K562 (cell line): ENCODE data around the gene CLEC4F. TPM values are rescaled to one million over a fixed set of nuclear protein-coding genes. Genes with fewer than 3 reads are reported as not detected.

ENCODE experiments used
- ATAC-seq: fragments of 200-7000 bp; cut with Tn5 transposase; 3 replicates; pipeline ENCODE4 v1.9.1; 2020; ENCODE audit warnings: moderate library complexity
- BruUV-seq: library from RNA; stranded (reverse); fragments of 400-500 nt; replicated peaks from 2 replicates; lab custom pipeline; 2021; lab: Mats Ljungman, UMichigan
- CTCF ChIA-PET: fragments of 300-600 bp; formaldehyde crosslinking; extraction: SDS; loops from one replicate; lab custom pipeline; 2021; ENCODE audit warnings: low intra/inter-chr PET ratio; lab: Yijun Ruan, JAX
- POLR2A ChIA-PET: fragments of 300-600, 350-650 bp; sonication (Branson Sonifier 250); formaldehyde crosslinking; extraction: SDS; loops from one replicate; lab custom pipeline; 2021; ENCODE audit warnings: antibody characterized with exemption, inconsistent platforms; lab: Yijun Ruan, JAX
- DNase-seq, 4 experiments: peaks; one replicate each; pipeline versions ENCODE4 v3.0.0 to v3.0.0-alpha.2; 2011 to 2018; ENCODE audit warnings: low spot score in 3 of 4, mixed read lengths in 3 of 4; ENCODE audit errors: extremely low read depth in 1 of 4
- FAIRE-seq: peaks from 2 replicates; lab custom pipeline; 2011; peaks lifted over from hg19 to GRCh38; lab: Jason Lieb, UNC
- H2AFZ ChIP-seq: 2 replicates; pipeline ENCODE4 v1.6.0; 2011; ENCODE audit warnings: low read depth, low read length, control low read depth, inconsistent platforms
- H3K27ac ChIP-seq: fragments of 200-600 bp; 3 replicates; pipeline ENCODE4 v1.8.0; 2011; ENCODE audit warnings: low read depth, mild to moderate bottlenecking, control low read depth, inconsistent platforms, low read length, moderate library complexity, mixed read lengths; ENCODE audit errors: extremely low read depth
- H3K27me3 ChIP-seq, 2 experiments: fragments of 300-600 bp in 1 of 2; 2 replicates in 1 of 2; 3 replicates in 1 of 2; pipeline versions ENCODE4 v1.6.0 to v1.8.0; 2011; ENCODE audit warnings: inconsistent platforms in 2 of 2, low read length in 2 of 2, mild to moderate bottlenecking in 1 of 2, mixed read lengths in 1 of 2, moderate library complexity in 1 of 2; ENCODE audit not compliant: control insufficient read depth in 2 of 2, insufficient read depth in 2 of 2
- H3K36me3 ChIP-seq: fragments of 300-600 bp; 3 replicates; pipeline ENCODE4 v1.8.0; 2011; ENCODE audit warnings: mild to moderate bottlenecking, low read length, inconsistent platforms; ENCODE audit not compliant: control insufficient read depth, insufficient read depth
- H3K4me1 ChIP-seq, 2 experiments: fragments of 200-600 bp in 1 of 2; replicated peaks in 1 of 2; 2 replicates in 1 of 2; 3 replicates in 1 of 2; pipeline versions ENCODE4 v1.5.1 to v1.8.0; 2011; ENCODE audit warnings: inconsistent platforms in 2 of 2, low read length in 2 of 2, mild to moderate bottlenecking in 1 of 2, mixed read lengths in 1 of 2, moderate library complexity in 1 of 2; ENCODE audit not compliant: control insufficient read depth in 2 of 2, insufficient read depth in 2 of 2
- H3K4me2 ChIP-seq: 2 replicates; pipeline ENCODE4 v1.6.1; 2011; ENCODE audit warnings: low read length, control low read depth, inconsistent platforms, mixed read lengths; ENCODE audit not compliant: insufficient read depth
- H3K4me3 ChIP-seq: fragments of 200-600 bp; sonication (generic), shearing (Covaris generic); 2 replicates; pipeline ENCODE4 v1.5.1; 2016; ENCODE audit warnings: control low read depth, inconsistent platforms
- H3K79me2 ChIP-seq: fragments of 200-600 bp; 3 replicates; pipeline ENCODE4 v1.8.0; 2011; ENCODE audit warnings: low read length, inconsistent platforms; ENCODE audit not compliant: control insufficient read depth, insufficient read depth
- H3K9ac ChIP-seq, 2 experiments: 2 replicates each; pipeline versions ENCODE4 v1.6.0 to v1.6.1; 2011; ENCODE audit warnings: low read depth in 2 of 2, low read length in 2 of 2, control low read depth in 1 of 2, inconsistent platforms in 1 of 2, mild to moderate bottlenecking in 1 of 2, mixed read lengths in 1 of 2; ENCODE audit not compliant: insufficient read depth in 1 of 2
- H3K9me1 ChIP-seq: one replicate; pipeline ENCODE4 v1.6.0; 2011; ENCODE audit warnings: inconsistent platforms, mild to moderate bottlenecking, low read length, moderate library complexity; ENCODE audit not compliant: control insufficient read depth, insufficient read depth
- H3K9me3 ChIP-seq: replicated peaks from 2 replicates; pipeline ENCODE4 v1.5.1; 2011; ENCODE audit warnings: low read depth, low read length, inconsistent platforms; ENCODE audit not compliant: control insufficient read depth, insufficient read depth
- H4K20me1 ChIP-seq: replicated peaks from 2 replicates; pipeline ENCODE4 v1.6.1; 2011; ENCODE audit warnings: low read length, inconsistent platforms, mixed read lengths; ENCODE audit not compliant: control insufficient read depth, insufficient read depth
- ARID1B ChIP-seq: fragments of 450-650 bp; IDR thresholded peaks from 2 replicates; pipeline ENCODE4 v1.6.1; 2016; ENCODE audit warnings: antibody characterized with exemption, mild to moderate bottlenecking, inconsistent platforms
- CBFA2T2 ChIP-seq: fragments of 450-650 bp; conservative IDR thresholded peaks from 2 replicates; pipeline ENCODE4 v1.6.1; 2017; ENCODE audit warnings: mild to moderate bottlenecking
- CBFA2T3 ChIP-seq: fragments of 450-650 bp; IDR thresholded peaks from 2 replicates; pipeline ENCODE4 v1.6.1; 2017
- CTBP1 ChIP-seq: fragments of 450-650 bp; IDR thresholded peaks from 2 replicates; pipeline ENCODE4 v1.6.1; 2016; ENCODE audit warnings: borderline replicate concordance
- E2F3 ChIP-seq: fragments of 250-450 bp; sonication (Bioruptor Pico); IDR thresholded peaks from 2 replicates; pipeline ENCODE4 v1.4.0; 2020; ENCODE audit warnings: mild to moderate bottlenecking
- EP400 ChIP-seq: fragments of 450-650 bp; IDR thresholded peaks from 2 replicates; pipeline ENCODE4 v1.6.1; 2017; ENCODE audit warnings: antibody characterized with exemption, mild to moderate bottlenecking, moderate library complexity
- ETV5 ChIP-seq: sonication (generic); formaldehyde crosslinking; IDR thresholded peaks from 2 replicates; pipeline ENCODE4 v1.4.0; 2020; ENCODE audit warnings: low read depth, mild to moderate bottlenecking, missing genetic modification reagents
- NR4A1 ChIP-seq, 2 experiments: fragments of 250-450 bp in 1 of 2; fragments of 450-650 bp in 1 of 2; sonication (Bioruptor Pico) in 1 of 2; IDR thresholded peaks; 2 replicates each; pipeline versions ENCODE4 v1.4.0 to v1.6.1; 2016 to 2020; ENCODE audit warnings: mild to moderate bottlenecking in 2 of 2, missing compliant biosample characterization in 1 of 2, missing genetic modification characterization in 1 of 2, moderate library complexity in 1 of 2
- RCOR1 ChIP-seq, 2 experiments: IDR thresholded peaks; 2 replicates each; pipeline ENCODE4 v1.6.1; 2012; ENCODE audit warnings: low read depth in 2 of 2, low read length in 2 of 2, borderline replicate concordance in 1 of 2, improper control_type of control experiment in 1 of 2
- SAFB2 ChIP-seq: fragments of 200-400 bp; formaldehyde crosslinking; IDR thresholded peaks from 2 replicates; pipeline ENCODE4 v1.6.1; 2018; ENCODE audit warnings: borderline replicate concordance, low read length, low read depth, moderate library complexity; ENCODE audit not compliant: severe bottlenecking
- SMARCB1 ChIP-seq: IDR thresholded peaks from 2 replicates; pipeline ENCODE4 v1.6.1; 2011; ENCODE audit warnings: improper control_type of control experiment, low read depth; ENCODE audit not compliant: insufficient read length
- SPI1 ChIP-seq: IDR thresholded peaks from 2 replicates; pipeline ENCODE4 v1.6.1; 2011; ENCODE audit warnings: low read depth, low read length, control low read depth, borderline replicate concordance
- TCF3 ChIP-seq: sonication (generic); formaldehyde crosslinking; IDR thresholded peaks from 2 replicates; pipeline ENCODE4 v1.4.0; 2020; ENCODE audit warnings: mild to moderate bottlenecking, missing genetic modification reagents
- TEAD4 ChIP-seq, 2 experiments: sonication (generic) in 1 of 2; formaldehyde crosslinking in 1 of 2; IDR thresholded peaks; 2 replicates each; pipeline versions ENCODE4 v1.6.1 to v1.8.0; 2012 to 2022; ENCODE audit warnings: borderline replicate concordance in 1 of 2, inconsistent platforms in 1 of 2, low read length in 1 of 2, mild to moderate bottlenecking in 1 of 2, missing genetic modification reagents in 1 of 2
- ZNF263 ChIP-seq: sonication (generic); formaldehyde crosslinking; IDR thresholded peaks from 2 replicates; pipeline ENCODE4 v1.8.0; 2022; ENCODE audit warnings: mild to moderate bottlenecking, missing genetic modification reagents, borderline replicate concordance
- ZNF830 ChIP-seq: fragments of 250-450 bp; sonication (Bioruptor Pico); IDR thresholded peaks from 2 replicates; pipeline ENCODE4 v1.5.0; 2021; ENCODE audit warnings: mild to moderate bottlenecking
- WGBS: fragments of 100-300 bp; shearing (Covaris generic); methylation state at CpG from one replicate; pipeline ENCODE4 v1.1.6; 2016; ENCODE audit warnings: low coverage, mixed read lengths; ENCODE audit not compliant: insufficient coverage; ENCODE audit errors: missing lambda C conversion rate; 5-methylcytosine and 5-hydroxymethylcytosine counted together
- in situ Hi-C: fragments of 300-500 bp; cut with MboI; formaldehyde crosslinking; loops from 4 replicates; pipeline ENCODE4 v1.15.0; 2018; ENCODE audit warnings: inconsistent platforms, mixed read lengths
- intact Hi-C: fragments of 100-400 bp; cut with micrococcal nuclease; formaldehyde crosslinking; loops from 2 replicates; pipeline ENCODE4 v1.14.2; 2022
- polyA plus RNA-seq, 8 experiments: library from polyadenylated mRNA; depleted of rRNA in 4 of 8; stranded (reverse) in 5 of 8; unstranded in 3 of 8; fragments of >200 nt; fragmentation: Nextera tagmentation in 2 of 8; fragmentation: Illumina TruSeq in 1 of 8; extraction: Ambion mirVana in 2 of 8; extraction: Trizol in 1 of 8; gene quantifications; 2 replicates each; pipeline versions ENCODE4 v1.2.1 to v1.2.3, GENCODE V29; 2011 to 2014; ENCODE audit warnings: inconsistent platforms in 1 of 8, missing spikeins in 1 of 8
- total RNA-seq, 7 experiments: library from RNA; depleted of rRNA in 6 of 7; stranded (reverse); fragments of >200 nt in 6 of 7; fragmentation: Illumina TruSeq in 2 of 7; extraction: Trizol in 2 of 7; gene quantifications; 2 replicates each; pipeline versions ENCODE4 v1.2.1 to v1.2.3, GENCODE V29; 2011 to 2021; ENCODE audit warnings: low replicate concordance in 1 of 7
- TF ChIP-seq, protein P1 (sequence below): fragments of 250-450 bp; sonication (Bioruptor Pico); IDR thresholded peaks from 2 replicates; pipeline ENCODE4 v1.8.0; 2021; ENCODE audit warnings: mild to moderate bottlenecking, moderate library complexity
- TF ChIP-seq, protein P2 (sequence below): fragments of 250-450 bp; sonication (Bioruptor Pico); IDR thresholded peaks from 2 replicates; pipeline ENCODE4 v1.5.0; 2022; ENCODE audit warnings: mild to moderate bottlenecking

The CLEC4F gene
- total and polyA plus RNA-seq, 9 of the 15 experiments (the other 6 are each of a cell fraction or from before 2014, with no cell fraction given): not detected

DNA sequence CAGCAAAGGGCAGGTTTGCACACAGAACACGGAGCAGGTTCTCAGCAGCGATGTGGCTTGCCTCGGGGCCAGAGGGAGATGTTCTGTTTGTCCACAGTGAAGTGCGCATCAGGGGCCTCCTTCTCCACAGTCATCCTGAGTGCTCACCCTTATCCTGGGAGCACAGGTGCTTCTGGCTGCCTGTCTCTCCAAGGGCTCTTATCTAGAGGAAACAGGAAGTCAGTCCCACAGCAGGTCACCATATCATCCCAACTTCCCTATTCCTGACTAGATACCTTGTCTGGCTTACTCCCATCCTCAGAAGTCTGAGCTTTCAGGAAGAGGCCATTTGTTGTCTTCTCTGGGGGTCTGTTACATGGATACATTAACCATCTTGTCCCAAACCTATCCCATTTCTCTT, 15.2 kb upstream of the CLEC4F start, which contains the start of gene CD207:
TSS of gene CD207 (minus strand) at position 174 of the 400 bp plus-strand sequence. CDS start at position 134, 40 bp downstream.
- ChIA-PET POLR2A (no interaction called here), CTCF (no interaction called here)
- H3K36me3 ChIP-seq: no peaks in the 10 kb centered on the region
- no peak for FAIRE-seq
- H3K9me3 ChIP-seq: no peaks in the 10 kb centered on the region
- in situ Hi-C loops: no loop called here
- no TSS peak for BruUV-seq
- no peak within 1 kb of the TSS for H3K27ac ChIP-seq
- intact Hi-C loops: no loop called here
- no peak within 1 kb of the TSS for H3K4me2 ChIP-seq
- no peaks in the 10 kb centered on the region; a peak in 1 of 5 replicates for H3K4me1 ChIP-seq
- WGBS: 3% methylated on average over 4 of the region's 4 CpGs
- H3K79me2 ChIP-seq: no peaks in the 10 kb centered on the region
- H2AFZ ChIP-seq: no peak within 1 kb of the TSS
- ATAC-seq: no peak; the same call in 2 of the 3 replicates
- H3K9ac ChIP-seq: no peak within 1 kb of the TSS
- 0 out of 2 replicates have a peak, but pooled peaks cover 4% of the 10 kb centered on the region for H4K20me1 ChIP-seq
- H3K4me3 ChIP-seq: no peak within 1 kb of the TSS
- H3K27me3 ChIP-seq: peaks cover 23 to 67% of the 10 kb centered on the region in 2 experiments
- no peaks in the 10 kb centered on the region for H3K9me1 ChIP-seq
- peak in 2 of 4 experiments; percentile 11 to 18 for DNase-seq
- peak; percentile 67; the same call in 1 of the 2 replicates for TF ChIP-seq SPI1
- TF ChIP-seq SMARCB1: no peak
- TF ChIP-seq TCF3 (CRISPR knock-in tag): peak; percentile 63
- TF ChIP-seq E2F3 (CRISPR knock-in tag): no peak
- 0 out of 4 replicates have a peak, but pooled peaks of 1 of the 2 experiments have one; percentile 12 for TF ChIP-seq RCOR1 (IDR thresholded peaks at IDR 0.05; ENCODE audit: borderline replicate concordance in 1 of 2, low read depth in 2 of 2, low read length in 2 of 2)
- no peak for TF ChIP-seq EP400
- TF ChIP-seq ETV5: no peak
- TF ChIP-seq CBFA2T2: peak; percentile 26; the same call in 1 of the 2 replicates
- peak; percentile 50; the same call in 1 of the 2 replicates for TF ChIP-seq ARID1B
- TF ChIP-seq NR4A1 (CRISPR knock-in tag; IDR thresholded peaks at IDR 0.05): no peak
- no peak for TF ChIP-seq NR4A1 (tag; IDR thresholded peaks at IDR 0.05)
- TF ChIP-seq CBFA2T3: peak; percentile 61; the same call in 1 of the 2 replicates
- no peak for TF ChIP-seq ZNF830 (CRISPR knock-in tag)
- TF ChIP-seq, protein P1, sequence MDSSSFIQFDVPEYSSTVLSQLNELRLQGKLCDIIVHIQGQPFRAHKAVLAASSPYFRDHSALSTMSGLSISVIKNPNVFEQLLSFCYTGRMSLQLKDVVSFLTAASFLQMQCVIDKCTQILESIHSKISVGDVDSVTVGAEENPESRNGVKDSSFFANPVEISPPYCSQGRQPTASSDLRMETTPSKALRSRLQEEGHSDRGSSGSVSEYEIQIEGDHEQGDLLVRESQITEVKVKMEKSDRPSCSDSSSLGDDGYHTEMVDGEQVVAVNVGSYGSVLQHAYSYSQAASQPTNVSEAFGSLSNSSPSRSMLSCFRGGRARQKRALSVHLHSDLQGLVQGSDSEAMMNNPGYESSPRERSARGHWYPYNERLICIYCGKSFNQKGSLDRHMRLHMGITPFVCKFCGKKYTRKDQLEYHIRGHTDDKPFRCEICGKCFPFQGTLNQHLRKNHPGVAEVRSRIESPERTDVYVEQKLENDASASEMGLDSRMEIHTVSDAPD (CRISPR knock-in tag): no peak
- TF ChIP-seq, protein P2, sequence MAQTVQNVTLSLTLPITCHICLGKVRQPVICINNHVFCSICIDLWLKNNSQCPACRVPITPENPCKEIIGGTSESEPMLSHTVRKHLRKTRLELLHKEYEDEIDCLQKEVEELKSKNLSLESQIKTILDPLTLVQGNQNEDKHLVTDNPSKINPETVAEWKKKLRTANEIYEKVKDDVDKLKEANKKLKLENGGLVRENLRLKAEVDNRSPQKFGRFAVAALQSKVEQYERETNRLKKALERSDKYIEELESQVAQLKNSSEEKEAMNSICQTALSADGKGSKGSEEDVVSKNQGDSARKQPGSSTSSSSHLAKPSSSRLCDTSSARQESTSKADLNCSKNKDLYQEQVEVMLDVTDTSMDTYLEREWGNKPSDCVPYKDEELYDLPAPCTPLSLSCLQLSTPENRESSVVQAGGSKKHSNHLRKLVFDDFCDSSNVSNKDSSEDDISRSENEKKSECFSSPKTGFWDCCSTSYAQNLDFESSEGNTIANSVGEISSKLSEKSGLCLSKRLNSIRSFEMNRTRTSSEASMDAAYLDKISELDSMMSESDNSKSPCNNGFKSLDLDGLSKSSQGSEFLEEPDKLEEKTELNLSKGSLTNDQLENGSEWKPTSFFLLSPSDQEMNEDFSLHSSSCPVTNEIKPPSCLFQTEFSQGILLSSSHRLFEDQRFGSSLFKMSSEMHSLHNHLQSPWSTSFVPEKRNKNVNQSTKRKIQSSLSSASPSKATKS (CRISPR knock-in tag): no peak
- no peak for TF ChIP-seq SAFB2
- TF ChIP-seq TEAD4 (IDR thresholded peaks at IDR 0.05; ENCODE audit: low read length): peak; percentile 56; the same call in 1 of the 2 replicates
- no peak for TF ChIP-seq TEAD4 (CRISPR knock-in tag; IDR thresholded peaks at IDR 0.05; ENCODE audit: borderline replicate concordance)
- TF ChIP-seq CTBP1: peak; percentile 89
- TF ChIP-seq ZNF263 (CRISPR knock-in tag): peak; percentile 78; the same call in 1 of the 2 replicates
